Panc1 (cell line): ENCODE results near the gene POLR2C. TPM values are rescaled to one million over a fixed set of nuclear protein-coding genes. Genes with fewer than 3 reads are reported as not detected.

Experiments
- ATAC-seq: fragments of 200-7000 bp; cut with Tn5 transposase; 2 replicates; pipeline ENCODE4 v1.9.1; 2020; ENCODE audit warnings: mild to moderate bottlenecking, moderate library complexity
- BruUV-seq: library from RNA; stranded (reverse); fragments of 400-500 nt; replicated peaks from 2 replicates; lab custom pipeline; 2021; lab: Mats Ljungman, UMichigan
- CTCF ChIA-PET: fragments of 300-600 bp; sonication (Branson Sonifier 250); formaldehyde crosslinking; loops from one replicate; lab custom pipeline; 2022; ENCODE audit warnings: antibody characterized with exemption; lab: Charles Lee
- POLR2A ChIA-PET: fragments of 300-600 bp; sonication (Branson Sonifier 250); formaldehyde crosslinking; loops from one replicate; lab custom pipeline; 2022; ENCODE audit warnings: antibody characterized with exemption; lab: Charles Lee
- DNase-seq: peaks from one replicate; pipeline ENCODE4 v3.0.0-alpha.2; 2010; ENCODE audit warnings: low read depth, low spot score
- H3K27ac ChIP-seq: 2 replicates; pipeline ENCODE4 v1.5.1; 2011; ENCODE audit warnings: mild to moderate bottlenecking, low read length, inconsistent platforms
- H3K27me3 ChIP-seq: fragments of 200-500 bp; sonication (Bioruptor generic); 2 replicates; pipeline ENCODE4 v1.6.0; 2014; ENCODE audit warnings: low read length, inconsistent platforms; ENCODE audit not compliant: control insufficient read depth, insufficient read depth
- H3K36me3 ChIP-seq: fragments of 200-500 bp; sonication (Bioruptor generic); 2 replicates; pipeline ENCODE4 v1.5.1; 2014; ENCODE audit warnings: inconsistent platforms, mild to moderate bottlenecking, low read length, moderate library complexity; ENCODE audit not compliant: control insufficient read depth, insufficient read depth
- H3K4me1 ChIP-seq: 2 replicates; pipeline ENCODE4 v1.5.1; 2011; ENCODE audit warnings: inconsistent platforms, mild to moderate bottlenecking, low read length, moderate library complexity; ENCODE audit not compliant: control insufficient read depth, insufficient read depth
- H3K4me3 ChIP-seq, 2 experiments: 2 replicates each; pipeline ENCODE4 v1.5.1; 2011 to 2012; ENCODE audit warnings: low read depth in 2 of 2, low read length in 2 of 2, mild to moderate bottlenecking in 2 of 2, inconsistent platforms in 1 of 2, moderate library complexity in 1 of 2
- H3K9me3 ChIP-seq: fragments of 200-500 bp; sonication (Bioruptor generic); 2 replicates; pipeline ENCODE4 v1.5.1; 2014; ENCODE audit warnings: low read depth, mild to moderate bottlenecking, inconsistent platforms, low read length, moderate library complexity; ENCODE audit not compliant: control insufficient read depth, insufficient read depth
- POLR2AphosphoS5 ChIP-seq: IDR thresholded peaks from 2 replicates; pipeline ENCODE4 v1.6.1; 2012; ENCODE audit warnings: mild to moderate bottlenecking, low read depth, low read length, moderate library complexity
- SIN3A ChIP-seq: IDR thresholded peaks from 2 replicates; pipeline ENCODE4 v1.6.1; 2012; ENCODE audit warnings: low read depth, mild to moderate bottlenecking, low read length, moderate library complexity, borderline replicate concordance; ENCODE audit not compliant: insufficient read depth
- TCF7L2 ChIP-seq: IDR thresholded peaks from 2 replicates; pipeline ENCODE4 v1.6.1; 2011; ENCODE audit warnings: mild to moderate bottlenecking, low read depth, low read length, inconsistent platforms
- in situ Hi-C: cut with HindIII; loops from 2 replicates; pipeline ENCODE4 v1.10.0; 2016; ENCODE audit warnings: low sequenced_read_pairs, low pct_unique_long_range_greater_than_20kb
- intact Hi-C: fragments of 100-400 bp; cut with micrococcal nuclease; formaldehyde crosslinking; loops from one replicate; pipeline ENCODE4 v1.10.0; 2022; ENCODE audit not compliant: unreplicated experiment
- total RNA-seq: library from RNA; stranded (reverse); gene quantifications from one replicate; pipeline ENCODE4 v1.2.1, GENCODE V29; 2021; ENCODE audit not compliant: unreplicated experiment
- TF ChIP-seq, protein P1 (sequence below): fragments of 450-650 bp; IDR thresholded peaks from 2 replicates; pipeline ENCODE4 v1.5.1; 2017; ENCODE audit warnings: mild to moderate bottlenecking
- TF ChIP-seq, protein P2 (sequence below), 2 experiments: IDR thresholded peaks; 2 replicates each; pipeline ENCODE4 v1.6.1; 2011 to 2012; ENCODE audit warnings: low read depth in 2 of 2, control low read depth in 1 of 2, low read length in 1 of 2, mild to moderate bottlenecking in 1 of 2, moderate library complexity in 1 of 2; ENCODE audit not compliant: insufficient read depth in 1 of 2

Gene POLR2C
- total RNA-seq, 1 experiment from 2014 or later: 53.9 TPM

DNA sequence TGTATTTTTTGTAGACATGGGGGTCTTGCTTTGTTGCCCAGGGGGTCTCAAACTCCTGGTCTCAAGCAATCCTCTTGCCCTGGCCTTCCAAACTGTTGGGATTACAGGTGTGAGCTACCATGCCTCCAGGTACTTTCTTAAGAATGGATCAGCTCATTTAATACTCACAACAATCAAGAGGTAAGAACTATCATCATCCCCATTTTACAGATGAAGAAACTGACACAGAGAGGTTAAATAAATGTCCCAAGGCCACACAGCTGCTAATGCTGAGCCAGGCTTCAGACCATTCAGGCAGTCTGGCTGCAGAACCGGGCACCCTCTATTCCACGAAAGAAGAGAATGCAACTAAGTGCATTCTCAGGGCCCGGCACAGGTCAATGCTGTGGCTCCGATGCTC lies 51.9 kb downstream of the POLR2C start:
- intact Hi-C loops (loop anchor here (10.0 kb wide), 1 partner anchor 50 kb away; the partner anchor contains the start of gene POLR2C), in situ Hi-C loops (no loop called here)
- H3K4me3 ChIP-seq: no peak overlapping the region
- BruUV-seq: no TSS peak
- TF ChIP-seq POLR2AphosphoS5: no peak
- TF ChIP-seq, protein P1, sequence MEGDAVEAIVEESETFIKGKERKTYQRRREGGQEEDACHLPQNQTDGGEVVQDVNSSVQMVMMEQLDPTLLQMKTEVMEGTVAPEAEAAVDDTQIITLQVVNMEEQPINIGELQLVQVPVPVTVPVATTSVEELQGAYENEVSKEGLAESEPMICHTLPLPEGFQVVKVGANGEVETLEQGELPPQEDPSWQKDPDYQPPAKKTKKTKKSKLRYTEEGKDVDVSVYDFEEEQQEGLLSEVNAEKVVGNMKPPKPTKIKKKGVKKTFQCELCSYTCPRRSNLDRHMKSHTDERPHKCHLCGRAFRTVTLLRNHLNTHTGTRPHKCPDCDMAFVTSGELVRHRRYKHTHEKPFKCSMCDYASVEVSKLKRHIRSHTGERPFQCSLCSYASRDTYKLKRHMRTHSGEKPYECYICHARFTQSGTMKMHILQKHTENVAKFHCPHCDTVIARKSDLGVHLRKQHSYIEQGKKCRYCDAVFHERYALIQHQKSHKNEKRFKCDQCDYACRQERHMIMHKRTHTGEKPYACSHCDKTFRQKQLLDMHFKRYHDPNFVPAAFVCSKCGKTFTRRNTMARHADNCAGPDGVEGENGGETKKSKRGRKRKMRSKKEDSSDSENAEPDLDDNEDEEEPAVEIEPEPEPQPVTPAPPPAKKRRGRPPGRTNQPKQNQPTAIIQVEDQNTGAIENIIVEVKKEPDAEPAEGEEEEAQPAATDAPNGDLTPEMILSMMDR: no peak
- TF ChIP-seq TCF7L2: no peak
- TF ChIP-seq, protein P2, sequence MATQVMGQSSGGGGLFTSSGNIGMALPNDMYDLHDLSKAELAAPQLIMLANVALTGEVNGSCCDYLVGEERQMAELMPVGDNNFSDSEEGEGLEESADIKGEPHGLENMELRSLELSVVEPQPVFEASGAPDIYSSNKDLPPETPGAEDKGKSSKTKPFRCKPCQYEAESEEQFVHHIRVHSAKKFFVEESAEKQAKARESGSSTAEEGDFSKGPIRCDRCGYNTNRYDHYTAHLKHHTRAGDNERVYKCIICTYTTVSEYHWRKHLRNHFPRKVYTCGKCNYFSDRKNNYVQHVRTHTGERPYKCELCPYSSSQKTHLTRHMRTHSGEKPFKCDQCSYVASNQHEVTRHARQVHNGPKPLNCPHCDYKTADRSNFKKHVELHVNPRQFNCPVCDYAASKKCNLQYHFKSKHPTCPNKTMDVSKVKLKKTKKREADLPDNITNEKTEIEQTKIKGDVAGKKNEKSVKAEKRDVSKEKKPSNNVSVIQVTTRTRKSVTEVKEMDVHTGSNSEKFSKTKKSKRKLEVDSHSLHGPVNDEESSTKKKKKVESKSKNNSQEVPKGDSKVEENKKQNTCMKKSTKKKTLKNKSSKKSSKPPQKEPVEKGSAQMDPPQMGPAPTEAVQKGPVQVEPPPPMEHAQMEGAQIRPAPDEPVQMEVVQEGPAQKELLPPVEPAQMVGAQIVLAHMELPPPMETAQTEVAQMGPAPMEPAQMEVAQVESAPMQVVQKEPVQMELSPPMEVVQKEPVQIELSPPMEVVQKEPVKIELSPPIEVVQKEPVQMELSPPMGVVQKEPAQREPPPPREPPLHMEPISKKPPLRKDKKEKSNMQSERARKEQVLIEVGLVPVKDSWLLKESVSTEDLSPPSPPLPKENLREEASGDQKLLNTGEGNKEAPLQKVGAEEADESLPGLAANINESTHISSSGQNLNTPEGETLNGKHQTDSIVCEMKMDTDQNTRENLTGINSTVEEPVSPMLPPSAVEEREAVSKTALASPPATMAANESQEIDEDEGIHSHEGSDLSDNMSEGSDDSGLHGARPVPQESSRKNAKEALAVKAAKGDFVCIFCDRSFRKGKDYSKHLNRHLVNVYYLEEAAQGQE (IDR thresholded peaks at IDR 0.05; ENCODE audit: insufficient read depth in 1 of 2, low read depth in 2 of 2, low read length in 1 of 2): no peak
- TF ChIP-seq SIN3A: no peak
- no peak overlapping the region for H3K27ac ChIP-seq
- no peak for ATAC-seq
- no peaks in the 10 kb centered on the region for H3K36me3 ChIP-seq
- ChIA-PET POLR2A (interaction anchor here (0.6 kb wide), 1 partner anchor 12 kb away, joined by 3 read pairs; no protein-coding TSS in a partner anchor), CTCF (no interaction called here)
- H3K4me1 ChIP-seq: no peaks in the 10 kb centered on the region
- no peaks in the 10 kb centered on the region for H3K9me3 ChIP-seq
- DNase-seq: no peak
- no peaks in the 10 kb centered on the region for H3K27me3 ChIP-seq

DNA sequence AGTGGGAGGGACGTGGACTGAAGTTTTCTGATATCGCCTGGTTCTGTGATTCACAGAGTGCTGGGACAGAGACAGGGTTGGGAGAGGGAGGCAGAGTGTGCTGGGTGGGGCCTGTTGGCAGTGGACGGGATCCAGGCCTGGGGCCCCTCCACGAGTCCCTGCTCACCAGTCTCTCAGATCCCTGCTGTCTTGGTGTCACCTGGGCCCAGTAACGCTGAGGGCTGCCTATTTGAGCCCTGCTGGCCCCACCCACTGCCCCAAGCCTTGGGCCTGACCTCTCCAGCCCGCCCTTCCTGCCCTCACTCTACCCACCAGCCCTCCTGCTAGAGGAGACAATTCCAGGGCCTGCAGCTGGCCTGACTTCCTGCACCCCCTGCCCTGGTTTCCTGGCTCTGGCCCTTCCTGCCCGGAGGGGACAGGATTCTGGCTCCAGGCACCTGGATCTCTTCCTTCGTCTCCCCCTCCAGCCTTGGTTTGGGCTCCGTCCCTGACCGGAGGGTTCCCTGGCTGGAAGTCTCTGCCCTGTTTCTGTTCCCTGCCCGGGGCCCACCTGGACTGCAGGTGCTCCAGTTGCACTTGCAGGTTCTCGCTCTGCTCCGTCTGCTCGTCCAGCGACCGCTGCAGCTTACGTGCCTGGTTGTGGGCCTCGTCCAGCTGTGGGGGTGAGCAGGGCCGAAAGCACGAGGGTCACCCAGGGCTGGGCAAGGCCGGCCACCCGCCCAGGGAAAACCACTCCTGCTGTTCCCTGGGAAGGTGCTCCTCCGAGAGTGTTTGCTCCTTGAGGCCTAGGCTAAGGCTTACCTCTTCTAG lies 52.5 kb downstream of the POLR2C start:
- no TSS peak for BruUV-seq
- Histone ChIP-seq H3K9me3 (no peaks in the 10 kb centered on the region), H3K4me1 (no peaks in the 10 kb centered on the region), H3K27me3 (no peaks in the 10 kb centered on the region), H3K4me3 (no peak overlapping the region), H3K27ac (no peak overlapping the region), H3K36me3 (no peaks in the 10 kb centered on the region)
- in situ Hi-C loops: no loop called here
- ChIA-PET CTCF (no interaction called here), POLR2A (no interaction called here)
- DNase-seq (no peak), ATAC-seq (no peak)
- intact Hi-C loops: loop anchor here (5.0 to 10.0 kb wide), 3 partner anchors 50 to 213 kb away; partner anchors contain the start of gene POLR2C
- no peak for TF ChIP-seq POLR2AphosphoS5
